ENCODE measurements around the gene CARM1. TPM values are rescaled to one million over a fixed set of nuclear protein-coding genes. Genes with fewer than 3 reads are reported as not detected.
A peak's percentile ranks its signal among the peaks of the same experiment; 100 is the strongest.

The CARM1 gene
- 10 to 100 TPM; 34.4 to 37.1 TPM for total RNA-seq
- polyA plus RNA-seq (ENCODE audit: insufficient read length in 6 of 6) = 10 to 100 TPM; 37.9 to 54.1 (median 42.5) TPM
- long read RNA-seq, donor 1, transcript CARM1-202 (15 exons, 2,722 nt) = major isoform, 11 of 13 reads
- long read RNA-seq, donor 1, partial matches to known transcripts = 0 of 13 reads
- long read RNA-seq, donor 1, other reads (novel, unspliced or antisense) = 0 of 13 reads
- long read RNA-seq, donor 2, transcript CARM1-202 (15 exons, 2,722 nt) = major isoform, 5 of 10 reads
- long read RNA-seq, donor 2, partial matches to known transcripts = 0 of 10 reads
- long read RNA-seq, donor 2, other reads (novel, unspliced or antisense) = 5 of 10 reads
- long read RNA-seq, donor 3, transcript CARM1-202 (15 exons, 2,722 nt) = major isoform, 11 of 12 reads
- long read RNA-seq, donor 3, partial matches to known transcripts = 0 of 12 reads
- long read RNA-seq, donor 3, other reads (novel, unspliced or antisense) = 0 of 12 reads
- long read RNA-seq, donor 4, partial matches to known transcripts = 2 of 3 reads
- long read RNA-seq, donor 4, other reads (novel, unspliced or antisense) = 1 of 3 reads
- long read RNA-seq, donor 5, partial matches to known transcripts = 6 of 10 reads
- long read RNA-seq, donor 5, other reads (novel, unspliced or antisense) = 0 of 10 reads
- long read RNA-seq, donor 6, transcript CARM1-202 (15 exons, 2,722 nt) = major isoform, 6 of 7 reads
- long read RNA-seq, donor 6, partial matches to known transcripts = 0 of 7 reads
- long read RNA-seq, donor 6, other reads (novel, unspliced or antisense) = 0 of 7 reads
- long read RNA-seq, donor 7, partial matches to known transcripts = 0 of 3 reads
- long read RNA-seq, donor 7, other reads (novel, unspliced or antisense) = 0 of 3 reads
- long read RNA-seq, donor 8, transcript CARM1-202 (15 exons, 2,722 nt) = major isoform, 5 of 6 reads
- long read RNA-seq, donor 8, partial matches to known transcripts = 0 of 6 reads
- long read RNA-seq, donor 8, other reads (novel, unspliced or antisense) = 0 of 6 reads
- long read RNA-seq, donor 9 = 0 reads
- long read RNA-seq, donor 10, partial matches to known transcripts = 0 of 2 reads
- long read RNA-seq, donor 10, other reads (novel, unspliced or antisense) = 2 of 2 reads
- long read RNA-seq, donor 11 = 0 reads
- long read RNA-seq, donor 12, transcript CARM1-202 (15 exons, 2,722 nt) = major isoform, 6 of 19 reads
- long read RNA-seq, donor 12, partial matches to known transcripts = 7 of 19 reads
- long read RNA-seq, donor 12, other reads (novel, unspliced or antisense) = 6 of 19 reads

- intact Hi-C loops (cut with DNase I) = no loop called here
- Histone ChIP-seq H3K9me3 (no peaks in the 10 kb centered on the region), H3K4me1 (peaks cover 0 to 35% of the 10 kb centered on the region in 2 donors), H3K36me3 (peaks cover 0 to 6% of the 10 kb centered on the region in 2 donors), H3K27me3 (peaks cover 0 to 4% of the 10 kb centered on the region in 2 donors), H3K27ac (peak within 1 kb of the TSS; percentile 65 to 74), H3K4me3 (peak within 1 kb of the TSS; percentile 49 to 63)
- peak; percentile 42 to 91 for TF ChIP-seq CTCF (IDR thresholded peaks at IDR 0.05)
- ATAC-seq = peak; percentile 95
- DNase-seq = peak; percentile 98 to 100 (median 100)
Observed at GRCh38 chr19:10870955-10871603, at the start of gene CARM1. TSS of gene CARM1 (plus strand) at chr19:10871553. CDS start at chr19:10871703, 150 bp downstream.

GRCh38 chr19:10823690-10824089 lies 47.7 kb upstream of the CARM1 start:
- H3K27ac ChIP-seq = no peak overlapping the region

GRCh38 chr19:10826231-10826630 lies 45.1 kb upstream of the CARM1 start:
- DNase-seq (peak in 1 of 4 donors; percentile 18), ATAC-seq (no peak)
- no peak overlapping the region for H3K27ac ChIP-seq
- intact Hi-C loops (cut with DNase I) = no loop called here
- TF ChIP-seq CTCF (IDR thresholded peaks at IDR 0.05) = no peak
- H3K9me3 ChIP-seq = no peaks in the 10 kb centered on the region
- H3K4me1 ChIP-seq = no peaks in the 10 kb centered on the region
- no peak overlapping the region for H3K4me3 ChIP-seq
- H3K36me3 ChIP-seq = peaks cover 3 to 100% of the 10 kb centered on the region in 2 donors
- H3K27me3 ChIP-seq = no peaks in the 10 kb centered on the region

More at GRCh38 chr19:10823690-10824089, 47.7 kb upstream of the CARM1 start:
- no peak overlapping the region for H3K4me3 ChIP-seq
- H3K27me3 ChIP-seq = no peaks in the 10 kb centered on the region
- no peaks in the 10 kb centered on the region for H3K4me1 ChIP-seq
- H3K9me3 ChIP-seq = no peaks in the 10 kb centered on the region
- intact Hi-C loops (cut with DNase I) = no loop called here
- peaks cover 3 to 100% of the 10 kb centered on the region in 2 donors for H3K36me3 ChIP-seq
- TF ChIP-seq CTCF (IDR thresholded peaks at IDR 0.05) = no peak
- ATAC-seq = no peak
- peak in 1 of 4 donors; percentile 46 for DNase-seq

- intact Hi-C loops (cut with DNase I) = no loop called here
- Histone ChIP-seq H3K27ac (no peak overlapping the region), H3K4me1 (no peaks in the 10 kb centered on the region), H3K27me3 (no peaks in the 10 kb centered on the region), H3K4me3 (no peak overlapping the region), H3K9me3 (no peaks in the 10 kb centered on the region), H3K36me3 (peaks cover 3 to 100% of the 10 kb centered on the region in 2 donors)
- no peak for TF ChIP-seq CTCF (IDR thresholded peaks at IDR 0.05)
- ATAC-seq = no peak
- no peak for DNase-seq
Observed at GRCh38 chr19:10826846-10827245, 44.5 kb upstream of the CARM1 start.
